HepG2 (cell line): ENCODE measurements around the gene XAF1. TPM values are rescaled to one million over a fixed set of nuclear protein-coding genes. Genes with fewer than 3 reads are reported as not detected.

Experiments used
- CHD2 ChIP-seq: IDR thresholded peaks from 2 replicates; pipeline ENCODE4 v1.6.1; 2011; ENCODE audit warnings: low read depth, low read length, improper control_type of control experiment
- DMTF1 ChIP-seq: sonication (generic); formaldehyde crosslinking; IDR thresholded peaks from 2 replicates; pipeline ENCODE4 v1.4.0; 2020; ENCODE audit warnings: mild to moderate bottlenecking, missing genetic modification reagents
- HES4 ChIP-seq: sonication (generic); formaldehyde crosslinking; IDR thresholded peaks from 2 replicates; pipeline ENCODE4 v1.9.0; 2021; ENCODE audit warnings: mild to moderate bottlenecking, missing genetic modification reagents, borderline replicate concordance
- HIVEP1 ChIP-seq: sonication (generic); formaldehyde crosslinking; IDR thresholded peaks from 2 replicates; pipeline ENCODE4 v1.4.0; 2020; ENCODE audit warnings: mild to moderate bottlenecking, missing genetic modification reagents
- HMGXB4 ChIP-seq, 2 experiments: sonication (generic) in 1 of 2; formaldehyde crosslinking in 1 of 2; IDR thresholded peaks; 2 replicates each; pipeline versions ENCODE4 v1.4.0 to v1.6.1; 2018 to 2020; ENCODE audit warnings: missing genetic modification reagents in 2 of 2, borderline replicate concordance in 1 of 2, low read depth in 1 of 2, mild to moderate bottlenecking in 1 of 2, missing biosample characterization in 1 of 2
- HOXA3 ChIP-seq: sonication (generic); formaldehyde crosslinking; IDR thresholded peaks from 2 replicates; pipeline ENCODE4 v1.5.0; 2020; ENCODE audit warnings: missing genetic modification reagents
- KDM4B ChIP-seq: sonication (generic); formaldehyde crosslinking; IDR thresholded peaks from 2 replicates; pipeline ENCODE4 v1.4.0; 2020; ENCODE audit warnings: missing genetic modification reagents
- KDM6A ChIP-seq: IDR thresholded peaks from 2 replicates; pipeline ENCODE4 v1.6.1; 2016; ENCODE audit warnings: low read depth
- MED1 ChIP-seq: sonication (generic); formaldehyde crosslinking; IDR thresholded peaks from 2 replicates; pipeline ENCODE4 v1.4.0; 2020; ENCODE audit warnings: missing genetic modification reagents
- MTERF4 ChIP-seq: sonication (generic); formaldehyde crosslinking; IDR thresholded peaks from 2 replicates; pipeline ENCODE4 v1.8.0; 2023; ENCODE audit warnings: mild to moderate bottlenecking, missing genetic modification reagents
- RBAK ChIP-seq: sonication (generic); formaldehyde crosslinking; IDR thresholded peaks from 2 replicates; pipeline ENCODE4 v1.5.1; 2020; ENCODE audit warnings: mild to moderate bottlenecking, missing genetic modification reagents
- TEF ChIP-seq: sonication (generic); formaldehyde crosslinking; IDR thresholded peaks from 2 replicates; pipeline ENCODE4 v1.5.0; 2020; ENCODE audit warnings: missing genetic modification reagents
- THAP11 ChIP-seq: IDR thresholded peaks from 2 replicates; pipeline ENCODE4 v1.6.1; 2016; ENCODE audit warnings: missing biosample characterization, missing genetic modification reagents
- ZNF326 ChIP-seq: sonication (generic); formaldehyde crosslinking; IDR thresholded peaks from 2 replicates; pipeline ENCODE4 v1.4.0; 2020; ENCODE audit warnings: missing genetic modification reagents, borderline replicate concordance
- ZNF430 ChIP-seq: sonication (generic); formaldehyde crosslinking; IDR thresholded peaks from 2 replicates; pipeline ENCODE4 v1.9.0; 2021; ENCODE audit warnings: mild to moderate bottlenecking, missing genetic modification reagents
- ZNF431 ChIP-seq: sonication (generic); formaldehyde crosslinking; IDR thresholded peaks from 2 replicates; pipeline ENCODE4 v1.9.0; 2022; ENCODE audit warnings: missing genetic modification reagents, low read depth, mild to moderate bottlenecking, borderline replicate concordance
- ZNF574 ChIP-seq: sonication (generic); formaldehyde crosslinking; IDR thresholded peaks from 2 replicates; pipeline ENCODE4 v1.4.0; 2020; ENCODE audit warnings: missing genetic modification reagents
- ZNF816 ChIP-seq: sonication (generic); formaldehyde crosslinking; IDR thresholded peaks from 2 replicates; pipeline ENCODE4 v1.8.0; 2022; ENCODE audit warnings: missing genetic modification reagents, mild to moderate bottlenecking, borderline replicate concordance
- ZXDC ChIP-seq: sonication (generic); formaldehyde crosslinking; IDR thresholded peaks from 2 replicates; pipeline ENCODE4 v1.5.0; 2020; ENCODE audit warnings: mild to moderate bottlenecking, missing genetic modification reagents
- polyA plus RNA-seq, 8 experiments: library from polyadenylated mRNA; depleted of rRNA in 3 of 8; stranded (reverse) in 7 of 8; unstranded in 1 of 8; fragments of >200 nt; fragmentation: Illumina TruSeq in 4 of 8; extraction: Trizol in 4 of 8; gene quantifications; 2 replicates each; pipeline versions ENCODE4 v1.2.1 to v1.2.3, GENCODE V29; 2011 to 2016; ENCODE audit warnings: low read depth in 4 of 8, missing spikeins in 1 of 8, mixed read lengths in 1 of 8; ENCODE audit not compliant: insufficient read depth in 1 of 8
- total RNA-seq, 5 experiments: library from RNA; depleted of rRNA; stranded (reverse); fragments of >200 nt; fragmentation: Illumina TruSeq; extraction: Trizol; gene quantifications; 2 replicates each; pipeline ENCODE4 v1.2.3, GENCODE V29; 2016; ENCODE audit warnings: low read depth in 1 of 5

XAF1 gene
- total and polyA plus RNA-seq, 2 of the 13 experiments (the other 11 are each of a cell fraction or from before 2014, with no cell fraction given) = 1.2 to 2.4 TPM

GRCh38 chr17:6712854-6713129 is 43.1 kb upstream of the XAF1 start (continued):
- no peak for TF ChIP-seq ZXDC (CRISPR knock-in tag)
- peak in 1 of 2 experiments; percentile 74; a peak in 1 of 4 replicates for TF ChIP-seq HMGXB4 (CRISPR knock-in tag; IDR thresholded peaks at IDR 0.05; ENCODE audit: borderline replicate concordance in 1 of 2, low read depth in 1 of 2)
- TF ChIP-seq DMTF1 = 0 out of 2 replicates have a peak, but pooled peaks have one; percentile 55
- no peak for TF ChIP-seq ZNF326 (CRISPR knock-in tag)
- no peak for TF ChIP-seq ZNF816
- no peak for TF ChIP-seq MED1 (CRISPR knock-in tag)
- no peak for TF ChIP-seq CHD2
- no peak for TF ChIP-seq HES4 (CRISPR knock-in tag)
- TF ChIP-seq ZNF574 (CRISPR knock-in tag) = no peak
- 0 out of 2 replicates have a peak, but pooled peaks have one; percentile 15 for TF ChIP-seq TEF
- TF ChIP-seq RBAK (CRISPR knock-in tag) = no peak
- no peak for TF ChIP-seq KDM6A (CRISPR knock-in tag)
- no peak for TF ChIP-seq HIVEP1 (CRISPR knock-in tag)
- TF ChIP-seq THAP11 (CRISPR knock-in tag) = no peak
- TF ChIP-seq ZNF430 (CRISPR knock-in tag) = 0 out of 2 replicates have a peak, but pooled peaks have one; percentile 65
- TF ChIP-seq ZNF431 (CRISPR knock-in tag) = peak; percentile 50; the same call in 1 of the 2 replicates
- no peak for TF ChIP-seq KDM4B (CRISPR knock-in tag)
- no peak for TF ChIP-seq MTERF4 (CRISPR knock-in tag)
- no peak for TF ChIP-seq HOXA3
